Measurements from ENCODE around the gene TMEM151B. TPM values are rescaled to one million over a fixed set of nuclear protein-coding genes. Genes with fewer than 3 reads are reported as not detected.

TMEM151B gene
- total and polyA plus RNA-seq, 2 of the 4 experiments (the other 2 are of a cell fraction) = not detected

GRCh38 chr6:44246663-44247337 lies 23.4 kb upstream of the TMEM151B start, which contains the start of gene HSP90AB1:
Gene HSP90AB1 (plus strand): TSS chr6:44247101. CDS start chr6:44248630, 1,529 bp downstream.
- in situ Hi-C loops (cut with MboI; ENCODE audit: low sequenced_read_pairs) = no loop called here
- TF ChIP-seq POLR2A (IDR thresholded peaks at IDR 0.05; ENCODE audit: low read depth, low read length) (peak; percentile 100), MAZ (IDR thresholded peaks at IDR 0.05; ENCODE audit: borderline replicate concordance, low read depth, low read length) (peak; percentile 71; the same call in 1 of the 2 replicates), SMC3 (IDR thresholded peaks at IDR 0.05; ENCODE audit: low read depth, low read length) (no peak), RCOR1 (IDR thresholded peaks at IDR 0.05; ENCODE audit: insufficient replicate concordance, low read length) (no peak), MAFK (IDR thresholded peaks at IDR 0.05; ENCODE audit: low read depth, low read length) (no peak), BHLHE40 (IDR thresholded peaks at IDR 0.05; ENCODE audit: low read depth, low read length) (peak; percentile 65; the same call in 1 of the 2 replicates), CHD1 (IDR thresholded peaks at IDR 0.05; ENCODE audit: low read depth, low read length) (peak; percentile 99)
- Histone ChIP-seq H3K18ac (ENCODE audit: low read depth, low read length) (peak within 1 kb of the TSS; percentile 78), H2BK20ac (ENCODE audit: low read depth, low read length) (no peak within 1 kb of the TSS), H3K9me1 (ENCODE audit: insufficient read depth, low read length) (peaks cover 18% of the 10 kb centered on the region), H3K79me1 (ENCODE audit: low read depth in 1 of 2, low read length in 2 of 2) (peaks cover 12 to 52% of the 10 kb centered on the region in 2 experiments), H3K4me1 (ENCODE audit: control insufficient read depth, insufficient read depth, low read length) (peaks cover 5% of the 10 kb centered on the region), H3K9me3 (ENCODE audit: control insufficient read depth, insufficient read depth, low read length) (no peaks in the 10 kb centered on the region), H3K23ac (ENCODE audit: low read depth, low read length) (peak within 1 kb of the TSS; percentile 97), H2BK15ac (ENCODE audit: low read depth, low read length) (peak within 1 kb of the TSS; percentile 37; the same call in 2 of the 3 replicates), H3K4me2 (ENCODE audit: low read depth, low read length) (peak within 1 kb of the TSS; percentile 89), H3K36me3 (ENCODE audit: control insufficient read depth, insufficient read depth, low read length) (peaks cover 26% of the 10 kb centered on the region), H4K8ac (ENCODE audit: low read depth in 2 of 2, low read length in 2 of 2) (peak within 1 kb of the TSS; percentile 60 to 93), H3K9ac (ENCODE audit: low read depth, low read length) (peak within 1 kb of the TSS; percentile 85), H3K27me3 (ENCODE audit: control insufficient read depth, insufficient read depth, low read length) (no peaks in the 10 kb centered on the region), H2AK5ac (ENCODE audit: low read depth, low read length) (peak within 1 kb of the TSS; percentile 94), H3K4me3 (ENCODE audit: insufficient read depth, low read depth, low read length) (peak within 1 kb of the TSS; percentile 85), H2AFZ (replicated peaks; ENCODE audit: low read length, poor library complexity) (peak within 1 kb of the TSS; percentile 100), H4K20me1 (ENCODE audit: insufficient read depth, low read length) (peaks cover 49% of the 10 kb centered on the region), H3K56ac (ENCODE audit: extremely low read depth, insufficient read depth, low read length) (peak within 1 kb of the TSS; percentile 99), H2BK5ac (ENCODE audit: low read depth, low read length, poor library complexity, severe bottlenecking) (peak within 1 kb of the TSS; percentile 93), H2BK120ac (ENCODE audit: low read depth, low read length) (peak within 1 kb of the TSS; percentile 75), H3K27ac (ENCODE audit: insufficient read depth, low read length) (peak within 1 kb of the TSS; percentile 83), H2AK9ac (replicated peaks; ENCODE audit: low read depth, low read length, poor library complexity) (peak within 1 kb of the TSS; percentile 100), H4K91ac (ENCODE audit: insufficient read depth, low read depth, low read length) (peak within 1 kb of the TSS; percentile 93), H3K4ac (ENCODE audit: low read depth, low read length) (peak within 1 kb of the TSS; percentile 100), H3K14ac (replicated peaks; ENCODE audit: low read depth, low read length) (peak within 1 kb of the TSS; percentile 100), H4K5ac (ENCODE audit: low read depth, low read length) (peak within 1 kb of the TSS; percentile 87)
- DNase-seq (peak; percentile 98), ATAC-seq (ENCODE audit: low read depth) (peak; percentile 75)
- ChIA-PET POLR2A (ENCODE audit: unreplicated experiment) (interaction anchor here (0.5 to 3.0 kb wide), 4 partner anchors 8 to 12 kb away, joined by 4 to 27 read pairs (median 9); partner anchors contain the start of gene SLC35B2), CTCF (interaction anchor here (0.8 kb wide), 1 partner anchor 25 kb away, joined by 3 read pairs; no protein-coding TSS in a partner anchor)
- dilution Hi-C loops (cut with HindIII; ENCODE audit: low sequenced_read_pairs, unreplicated experiment) = no loop called here
- 0% methylated on average over 7 of the region's 34 CpGs; no CpG with 5 or more reads in 1 of the 2 experiments for WGBS, 2 experiments (ENCODE audit: extremely low coverage in 2 of 2, insufficient read length in 1 of 2)
- no TSS peak for BruUV-seq (replicated peaks)
- intact Hi-C loops (cut with micrococcal nuclease) = no loop called here
